Measurements from ENCODE around the gene CBFA2T3.

CBFA2T3 gene

DNA sequence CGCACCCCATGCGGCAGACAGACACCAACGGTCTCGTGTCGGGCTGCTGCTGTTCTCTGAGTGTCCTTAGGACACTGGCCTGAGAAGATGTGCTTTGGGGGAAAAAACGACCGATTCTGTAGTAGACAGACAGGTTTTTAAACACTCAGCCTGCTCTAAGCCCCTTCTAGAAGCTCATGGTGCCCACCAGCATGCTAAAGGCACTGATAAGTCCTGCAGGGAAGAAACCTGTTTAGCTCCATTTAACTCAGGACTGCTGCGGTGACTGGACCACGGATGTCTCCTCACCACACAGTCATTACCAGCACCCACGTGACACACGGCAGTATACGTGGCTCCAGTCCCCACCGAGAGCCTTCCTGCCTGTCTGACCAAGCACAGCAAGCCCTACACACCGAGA lies 146.2 kb downstream of the CBFA2T3 start:
- no peak for DNase-seq

- DNase-seq = no peak
Measured at GRCh38 chr16:88830258-88830657, 146.7 kb downstream of the CBFA2T3 start.

GRCh38 chr16:88828711-88829110 lies 148.3 kb downstream of the CBFA2T3 start:
- no peak for DNase-seq

DNA sequence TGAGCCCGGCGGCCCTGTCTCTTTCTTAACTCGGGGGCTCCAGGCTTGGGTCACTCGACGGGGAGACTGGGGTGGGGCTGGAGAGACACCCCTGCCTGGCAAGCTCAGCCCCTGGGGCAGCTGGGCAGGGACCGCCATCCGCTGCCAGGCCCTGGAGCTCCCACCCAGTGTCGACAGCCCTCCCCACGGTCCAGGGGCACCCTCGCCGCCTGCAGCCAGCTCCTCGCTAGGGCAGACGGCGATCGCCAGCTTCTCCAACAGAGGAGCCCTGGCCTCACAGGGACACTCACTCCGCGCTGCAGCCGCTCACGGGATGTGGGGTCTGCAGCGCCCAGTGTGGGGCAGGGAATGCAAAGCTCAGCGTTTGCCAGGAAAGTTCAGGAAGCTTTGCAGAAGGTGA lies 149.3 kb downstream of the CBFA2T3 start:
- DNase-seq = no peak

DNA sequence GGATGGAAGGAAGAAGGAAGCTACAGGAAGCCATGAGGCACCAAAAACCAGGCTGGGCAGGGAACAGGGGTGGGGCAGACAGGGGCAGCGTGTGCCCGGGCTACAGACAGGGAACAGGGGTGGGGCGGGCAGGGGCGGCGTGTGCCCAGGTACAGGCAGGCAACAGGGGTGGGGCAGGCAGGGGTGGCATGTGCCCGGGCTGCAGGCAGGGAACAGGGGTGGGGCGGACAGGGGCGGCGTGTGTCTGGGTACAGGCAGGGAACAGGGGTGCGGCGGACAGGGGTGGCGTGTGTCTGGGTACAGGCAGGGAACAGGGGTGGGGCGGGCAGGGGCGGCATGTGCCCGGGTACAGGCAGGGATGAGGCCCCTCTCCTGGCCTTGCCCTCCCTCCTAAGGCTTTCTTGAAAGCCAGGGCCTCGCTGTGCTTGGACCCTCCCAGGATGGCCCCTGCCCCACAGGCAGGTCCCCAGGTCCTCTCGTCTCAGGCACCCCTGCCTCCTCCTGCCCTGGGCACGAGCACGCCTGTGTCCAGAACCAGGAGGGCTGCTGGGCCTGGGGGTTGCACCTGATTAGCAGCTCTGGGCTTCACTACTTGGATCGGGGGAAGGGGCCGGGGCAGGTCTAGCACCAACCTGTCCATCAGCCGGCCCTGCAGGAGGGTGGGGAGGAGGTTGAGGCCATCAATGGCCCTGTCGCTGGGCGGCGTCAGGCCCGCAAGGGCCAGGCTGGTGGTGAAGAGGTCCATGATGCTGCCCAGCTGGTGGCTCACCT lies 150.8 kb downstream of the CBFA2T3 start:
- DNase-seq = no peak

DNA sequence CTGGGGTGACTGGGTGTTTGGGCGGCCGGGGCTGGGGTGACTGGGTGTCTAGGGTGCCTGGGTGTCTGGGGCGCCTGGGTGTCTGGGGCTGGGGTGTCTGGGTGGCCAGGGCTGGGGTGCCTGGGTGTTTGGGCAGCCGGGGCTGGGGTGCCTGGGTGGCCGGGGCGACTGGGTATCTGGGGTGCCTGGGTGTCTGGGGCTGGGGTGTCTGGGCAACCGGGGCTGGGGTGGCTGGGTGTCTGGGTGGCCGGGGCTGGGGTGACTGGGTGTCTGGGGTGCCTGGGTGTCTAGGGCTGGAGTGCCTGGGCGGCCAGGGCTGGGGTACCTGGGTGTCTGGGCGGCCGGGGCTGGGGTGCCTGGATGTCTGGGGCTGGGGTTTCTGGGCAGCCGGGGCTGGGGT lies 151.9 kb downstream of the CBFA2T3 start:
- no peak for DNase-seq

All from activated naive CD4-positive, alpha-beta T cell (primary cell).